Endothelial cell of umbilical vein (primary cell): ENCODE data around the gene TAF11L9. TPM values are rescaled to one million over a fixed set of nuclear protein-coding genes. Genes with fewer than 3 reads are reported as not detected.
"Not testable (repeated sequence)": the region's sequence is repeated elsewhere in the genome, so short reads cannot be mapped to it uniquely, and the experiment has no call there.

Source experiments
- Bru-seq: library from RNA; stranded (reverse); fragments of 400-500 nt; gene quantifications from one replicate; lab custom pipeline; 2021; lab: Mats Ljungman, UMichigan
- BruChase-seq, 2 experiments: library from RNA; stranded (reverse); fragments of 400-500 nt; gene quantifications; one replicate each; lab custom pipeline; 2021; lab: Mats Ljungman, UMichigan
- BruUV-seq: library from RNA; stranded (reverse); fragments of 400-500 nt; replicated peaks from 2 replicates; lab custom pipeline; 2021; lab: Mats Ljungman, UMichigan
- CTCF ChIA-PET: fragments of 300-600, 350-600 bp; sonication (Branson Sonifier 250); formaldehyde crosslinking; loops from one replicate; lab custom pipeline; 2021; ENCODE audit warnings: antibody characterized with exemption, inconsistent platforms; lab: Charles Lee
- POLR2A ChIA-PET: fragments of 300-600, 350-600 bp; sonication (Branson Sonifier 250); formaldehyde crosslinking; loops from one replicate; lab custom pipeline; 2021; ENCODE audit warnings: antibody characterized with exemption, inconsistent platforms; lab: Charles Lee
- DNase-seq: peaks from one replicate; pipeline ENCODE4 v3.0.0-alpha.2; 2011; ENCODE audit warnings: low read depth, low spot score
- FAIRE-seq: peaks from 2 replicates; lab custom pipeline; 2011; peaks lifted over from hg19 to GRCh38; lab: Jason Lieb, UNC
- H2AFZ ChIP-seq: 2 replicates; pipeline ENCODE4 v1.6.0; 2012; ENCODE audit warnings: low read depth, low read length, control low read depth, inconsistent platforms
- H3K27ac ChIP-seq: 2 replicates; pipeline ENCODE4 v1.5.1; 2011; ENCODE audit warnings: low read depth, mild to moderate bottlenecking, control low read depth, low read length, moderate library complexity; ENCODE audit not compliant: insufficient read depth
- H3K27me3 ChIP-seq, 2 experiments: 2 replicates each; pipeline versions ENCODE4 v1.6.0 to v1.6.1; 2011; ENCODE audit warnings: low read length in 2 of 2, mixed read lengths in 1 of 2; ENCODE audit not compliant: control insufficient read depth in 2 of 2, insufficient read depth in 2 of 2
- H3K36me3 ChIP-seq, 2 experiments: 2 replicates in 1 of 2; 3 replicates in 1 of 2; pipeline ENCODE4 v1.5.1; 2011; ENCODE audit warnings: low read length in 2 of 2, mild to moderate bottlenecking in 1 of 2, moderate library complexity in 1 of 2; ENCODE audit not compliant: control insufficient read depth in 2 of 2, insufficient read depth in 2 of 2; ENCODE audit errors: extremely low read depth in 1 of 2
- H3K4me1 ChIP-seq: 3 replicates; pipeline ENCODE4 v1.5.1; 2011; ENCODE audit warnings: mild to moderate bottlenecking, low read length; ENCODE audit not compliant: control insufficient read depth, insufficient read depth; ENCODE audit errors: extremely low read depth
- H3K4me2 ChIP-seq: 2 replicates; pipeline ENCODE4 v1.6.1; 2011; ENCODE audit warnings: low read length, control low read depth, mixed read lengths; ENCODE audit not compliant: insufficient read depth
- H3K4me3 ChIP-seq, 3 experiments: fragments of 200-600 bp in 1 of 3; sonication (generic), shearing (Covaris generic) in 1 of 3; replicated peaks in 1 of 3; 2 replicates each; pipeline ENCODE4 v1.5.1; 2011 to 2016; ENCODE audit warnings: control low read depth in 3 of 3, low read length in 3 of 3, mild to moderate bottlenecking in 2 of 3, inconsistent platforms in 1 of 3, low read depth in 1 of 3, moderate library complexity in 1 of 3; ENCODE audit not compliant: insufficient read depth in 1 of 3
- H3K79me2 ChIP-seq: 2 replicates; pipeline ENCODE4 v1.6.0; 2012; ENCODE audit warnings: low read length, inconsistent platforms; ENCODE audit not compliant: control insufficient read depth, insufficient read depth
- H3K9ac ChIP-seq: replicated peaks from 2 replicates; pipeline ENCODE3; 2011; ENCODE audit warnings: low read length, control low read depth; ENCODE audit not compliant: insufficient read depth; ENCODE audit errors: extremely low read depth
- H3K9me1 ChIP-seq: replicated peaks from 3 replicates; pipeline ENCODE4 v1.6.0; 2011; ENCODE audit warnings: mild to moderate bottlenecking, low read length; ENCODE audit not compliant: control insufficient read depth, insufficient read depth; ENCODE audit errors: extremely low read depth
- H3K9me3 ChIP-seq: replicated peaks from 2 replicates; pipeline ENCODE4 v1.5.1; 2012; ENCODE audit warnings: low read length, inconsistent platforms; ENCODE audit not compliant: control insufficient read depth, insufficient read depth
- H4K20me1 ChIP-seq: replicated peaks from 2 replicates; pipeline ENCODE3; 2011; ENCODE audit warnings: mild to moderate bottlenecking, low read length; ENCODE audit not compliant: control insufficient read depth, insufficient read depth; ENCODE audit errors: extremely low read depth
- EZH2 ChIP-seq: IDR thresholded peaks from 2 replicates; pipeline ENCODE4 v1.6.1; 2012; ENCODE audit warnings: borderline replicate concordance, low read depth, mild to moderate bottlenecking, moderate library complexity, low read length, inconsistent platforms; ENCODE audit not compliant: severe bottlenecking
- FOS ChIP-seq: IDR thresholded peaks from 2 replicates; pipeline ENCODE4 v1.6.1; 2011; ENCODE audit warnings: mild to moderate bottlenecking, low read length, moderate library complexity, borderline replicate concordance; ENCODE audit not compliant: insufficient read depth
- GATA2 ChIP-seq: IDR thresholded peaks from 2 replicates; pipeline ENCODE4 v1.7.0; 2011; ENCODE audit warnings: low read depth, mild to moderate bottlenecking, moderate library complexity, mixed read lengths, low read length; ENCODE audit not compliant: insufficient read length, insufficient read depth
- JUN ChIP-seq: IDR thresholded peaks from 2 replicates; pipeline ENCODE4 v1.6.1; 2011; ENCODE audit warnings: borderline replicate concordance, low read depth; ENCODE audit not compliant: insufficient read length, insufficient read depth
- MYC ChIP-seq: IDR thresholded peaks from one replicate; pipeline ENCODE4 v1.6.1; 2011; ENCODE audit warnings: mild to moderate bottlenecking, low read depth, low read length
- POLR2A ChIP-seq: IDR thresholded peaks from 2 replicates; pipeline ENCODE4 v1.6.1; 2012; ENCODE audit warnings: low read depth, mild to moderate bottlenecking, control low read depth, low read length
- POLR2AphosphoS5 ChIP-seq: IDR thresholded peaks from 2 replicates; pipeline ENCODE4 v1.6.1; 2012; ENCODE audit warnings: low read depth, mild to moderate bottlenecking, control low read depth, low read length, moderate library complexity; ENCODE audit not compliant: insufficient read depth
- dilution Hi-C: fragments of 300-500 bp; cut with MboI; formaldehyde crosslinking; loops from one replicate; pipeline ENCODE4 v1.15.0; 2019; ENCODE audit warnings: low sequenced_read_pairs; ENCODE audit not compliant: extremely low pct_ligation_motif_present
- intact Hi-C: fragments of 100-400 bp; cut with micrococcal nuclease; formaldehyde crosslinking; loops from one replicate; pipeline ENCODE4 v1.10.0; 2022
- long read RNA-seq: library from polyadenylated mRNA; stranded (forward); transcript quantifications from one replicate; pipeline ENCODE4 v2.0.0, GENCODE V29; 2021
- polyA minus RNA-seq, 3 experiments: library from RNA; depleted of rRNA, polyadenylated mRNA; stranded (reverse); fragments of >200 nt; gene quantifications; 1 replicate in 1 of 3; 2 replicates in 2 of 3; pipeline ENCODE4 v1.2.3, GENCODE V29; 2011
- polyA plus RNA-seq, 4 experiments: library from polyadenylated mRNA; depleted of rRNA in 3 of 4; stranded (reverse) in 3 of 4; unstranded in 1 of 4; fragments of >200 nt; gene quantifications; 2 replicates each; pipeline versions ENCODE4 v1.2.1 to v1.2.3, GENCODE V29; 2011 to 2012; ENCODE audit warnings: missing spikeins in 1 of 4
- total RNA-seq: library from RNA; stranded (reverse); gene quantifications from 2 replicates; pipeline ENCODE4 v1.2.3, GENCODE V29; 2021
- TF ChIP-seq, protein P1 (sequence below): IDR thresholded peaks from 2 replicates; pipeline ENCODE4 v1.6.1; 2011; ENCODE audit not compliant: insufficient read depth, insufficient read length
- TF ChIP-seq, protein P2 (sequence below), 2 donors: IDR thresholded peaks; 1 replicate in 1 of 2; 2 replicates in 1 of 2; pipeline ENCODE4 v1.5.1; 2011; ENCODE audit warnings: low read length in 2 of 2, mild to moderate bottlenecking in 2 of 2, moderate library complexity in 2 of 2, control low read depth in 1 of 2, inconsistent platforms in 1 of 2, low read depth in 1 of 2; ENCODE audit not compliant: insufficient read depth in 1 of 2; ENCODE audit errors: extremely low read depth in 1 of 2

Gene TAF11L9
- total RNA-seq (not detected in 2 replicates), polyA plus RNA-seq (not detected in 2 replicates), polyA minus RNA-seq (not detected in 2 replicates), Bru-seq, nascent RNA (not detected), BruChase-seq, experiment 1, labeled RNA remaining after a 6-hour chase (not detected), BruChase-seq, experiment 2, labeled RNA remaining after a 2-hour chase (not detected)
- polyA plus RNA-seq (2011; cell fraction: cytosol; rRNA removed) = not detected in 2 replicates
- polyA plus RNA-seq (2011; cell fraction: nucleus; rRNA removed) = not detected in 2 replicates
- polyA plus RNA-seq (2012) = not detected in 2 replicates
- not detected for polyA minus RNA-seq (2011; cell fraction: cytosol; rRNA and poly(A)+ RNA removed)
- not detected in 2 replicates for polyA minus RNA-seq (2011; cell fraction: nucleus; rRNA and poly(A)+ RNA removed)
- long read RNA-seq = 0 reads

DNA sequence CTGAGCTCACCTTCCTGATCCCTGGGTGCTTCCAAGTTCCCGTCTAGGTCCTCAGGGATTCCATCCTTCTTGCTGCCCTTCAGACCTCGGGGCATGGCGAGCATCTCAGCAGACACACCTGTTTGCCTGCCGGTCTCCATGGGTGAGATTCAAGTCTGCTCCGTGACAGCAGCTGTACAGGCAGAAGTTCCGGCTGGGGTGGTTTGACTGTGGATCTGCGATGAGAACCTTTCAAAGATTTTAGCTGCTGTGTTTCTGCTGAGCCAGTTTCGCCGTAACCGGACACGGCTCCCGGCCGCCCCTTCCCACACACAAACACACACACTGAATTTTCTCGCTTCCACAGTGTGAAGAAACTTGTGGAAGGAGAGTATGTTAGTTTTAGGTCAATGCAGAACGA lies at the start of gene TAF11L9:
Gene TAF11L9, minus strand, starts transcription at position 140 of the 400 bp plus-strand sequence.
- H3K9me1 ChIP-seq, H3K27me3 ChIP-seq, H3K9me3 ChIP-seq, intact Hi-C loops, BruUV-seq, dilution Hi-C loops, POLR2A ChIA-PET, H3K79me2 ChIP-seq, H3K9ac ChIP-seq, H3K27ac ChIP-seq, DNase-seq, H2AFZ ChIP-seq, H4K20me1 ChIP-seq, FAIRE-seq, H3K4me1 ChIP-seq, CTCF ChIA-PET, H3K4me2 ChIP-seq, H3K4me3 ChIP-seq, H3K36me3 ChIP-seq: not testable (repeated sequence)

DNA sequence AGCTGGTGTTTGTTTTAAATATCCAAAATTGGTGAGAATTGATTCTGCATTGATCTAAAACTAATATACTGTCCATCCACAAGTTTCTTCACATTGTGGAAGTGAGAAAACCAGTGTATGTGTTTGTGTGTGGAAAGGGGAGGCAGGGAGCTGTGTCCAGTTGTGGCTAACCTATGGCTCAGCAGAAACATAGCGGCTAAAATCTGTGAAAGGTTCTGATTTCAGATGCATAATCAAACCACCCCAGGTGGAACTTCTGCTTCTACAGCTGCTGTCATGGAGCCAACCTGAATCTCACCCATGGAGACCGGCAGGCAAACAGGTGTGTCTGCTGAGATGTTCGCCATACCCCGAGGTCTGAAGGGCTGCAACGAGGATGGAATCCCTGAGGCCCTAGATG lies 40.0 kb upstream of the TAF11L9 start, which contains the start of gene TAF11L14:
Gene TAF11L14, plus strand, starts transcription at position 301 of the 400 bp plus-strand sequence.
- POLR2A ChIA-PET = no interaction called here
- Histone ChIP-seq H3K4me1 (no peaks in the 10 kb centered on the region), H3K9me1 (no peaks in the 10 kb centered on the region), H3K4me2 (no peak within 1 kb of the TSS), H2AFZ (no peak within 1 kb of the TSS), H4K20me1 (no peaks in the 10 kb centered on the region), H3K27me3 (no peaks in the 10 kb centered on the region), H3K4me3 (no peak within 1 kb of the TSS), H3K9me3 (no peaks in the 10 kb centered on the region), H3K27ac (no peak within 1 kb of the TSS), H3K36me3 (no peaks in the 10 kb centered on the region), H3K79me2 (no peaks in the 10 kb centered on the region), H3K9ac (no peak within 1 kb of the TSS)
- DNase-seq (no peak), FAIRE-seq (no peak)
- dilution Hi-C loops (no loop called here), intact Hi-C loops (no loop called here)
- TF ChIP-seq POLR2AphosphoS5 (no peak), FOS (no peak), POLR2A (no peak), GATA2 (no peak), EZH2 (no peak), JUN (no peak), MYC (no peak)
- TF ChIP-seq, protein P1, sequence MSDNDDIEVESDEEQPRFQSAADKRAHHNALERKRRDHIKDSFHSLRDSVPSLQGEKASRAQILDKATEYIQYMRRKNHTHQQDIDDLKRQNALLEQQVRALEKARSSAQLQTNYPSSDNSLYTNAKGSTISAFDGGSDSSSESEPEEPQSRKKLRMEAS = no peak
- TF ChIP-seq, protein P2, sequence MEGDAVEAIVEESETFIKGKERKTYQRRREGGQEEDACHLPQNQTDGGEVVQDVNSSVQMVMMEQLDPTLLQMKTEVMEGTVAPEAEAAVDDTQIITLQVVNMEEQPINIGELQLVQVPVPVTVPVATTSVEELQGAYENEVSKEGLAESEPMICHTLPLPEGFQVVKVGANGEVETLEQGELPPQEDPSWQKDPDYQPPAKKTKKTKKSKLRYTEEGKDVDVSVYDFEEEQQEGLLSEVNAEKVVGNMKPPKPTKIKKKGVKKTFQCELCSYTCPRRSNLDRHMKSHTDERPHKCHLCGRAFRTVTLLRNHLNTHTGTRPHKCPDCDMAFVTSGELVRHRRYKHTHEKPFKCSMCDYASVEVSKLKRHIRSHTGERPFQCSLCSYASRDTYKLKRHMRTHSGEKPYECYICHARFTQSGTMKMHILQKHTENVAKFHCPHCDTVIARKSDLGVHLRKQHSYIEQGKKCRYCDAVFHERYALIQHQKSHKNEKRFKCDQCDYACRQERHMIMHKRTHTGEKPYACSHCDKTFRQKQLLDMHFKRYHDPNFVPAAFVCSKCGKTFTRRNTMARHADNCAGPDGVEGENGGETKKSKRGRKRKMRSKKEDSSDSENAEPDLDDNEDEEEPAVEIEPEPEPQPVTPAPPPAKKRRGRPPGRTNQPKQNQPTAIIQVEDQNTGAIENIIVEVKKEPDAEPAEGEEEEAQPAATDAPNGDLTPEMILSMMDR (IDR thresholded peaks at IDR 0.05; ENCODE audit: extremely low read depth in 1 of 2, insufficient read depth in 1 of 2, low read depth in 1 of 2, low read length in 2 of 2) = no peak
- CTCF ChIA-PET = no interaction called here
- no TSS peak for BruUV-seq
